GM21423 (cell line): ENCODE measurements around the gene TBC1D20.

ENCODE experiments used
- ATAC-seq: cut with Tn5 transposase; IDR thresholded peaks from one replicate; pipeline ENCODE4 v1.9.1; 2021; ENCODE audit warnings: mild to moderate bottlenecking, moderate library complexity; ENCODE audit not compliant: unreplicated experiment

TBC1D20 gene

DNA sequence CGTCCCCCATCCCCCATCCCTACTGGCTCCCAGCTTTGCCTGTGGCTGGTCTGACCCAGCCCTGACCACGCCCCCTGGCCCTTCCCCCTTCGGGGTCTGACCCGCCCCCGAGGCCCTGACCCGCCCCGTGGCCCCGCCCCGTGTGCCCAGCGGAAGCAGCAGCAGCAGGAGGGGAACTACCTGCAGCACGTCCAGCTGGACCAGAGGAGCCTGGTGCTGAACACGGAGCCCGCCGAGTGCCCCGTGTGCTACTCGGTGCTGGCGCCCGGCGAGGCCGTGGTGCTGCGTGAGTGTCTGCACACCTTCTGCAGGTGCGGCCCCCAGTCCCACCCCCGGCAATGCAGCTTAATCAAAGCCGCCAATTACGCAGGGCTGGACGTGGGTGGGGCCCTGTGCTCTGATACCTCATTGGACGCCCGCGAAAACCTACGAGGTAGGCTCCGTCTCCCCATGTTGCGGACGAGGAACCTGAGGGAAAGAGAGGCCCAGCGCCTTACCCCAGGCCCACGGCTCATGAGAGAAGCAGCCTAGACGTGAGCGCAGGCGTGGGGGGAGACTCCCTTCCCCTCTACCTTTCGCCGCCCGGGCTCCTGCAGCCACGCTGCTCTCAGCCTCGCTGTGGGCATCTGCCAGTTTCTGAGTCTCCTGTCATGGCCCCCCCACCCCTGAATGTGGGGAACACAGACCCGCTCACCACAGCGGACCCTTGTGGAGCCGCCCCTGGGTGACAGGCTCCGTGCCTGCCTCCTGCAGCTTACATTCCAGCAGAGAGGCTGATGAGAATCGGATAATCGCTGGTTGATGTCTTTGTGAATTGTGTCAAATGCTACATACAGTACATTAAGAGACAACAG, 41.4 kb downstream of the TBC1D20 start:
- no peak for ATAC-seq

DNA sequence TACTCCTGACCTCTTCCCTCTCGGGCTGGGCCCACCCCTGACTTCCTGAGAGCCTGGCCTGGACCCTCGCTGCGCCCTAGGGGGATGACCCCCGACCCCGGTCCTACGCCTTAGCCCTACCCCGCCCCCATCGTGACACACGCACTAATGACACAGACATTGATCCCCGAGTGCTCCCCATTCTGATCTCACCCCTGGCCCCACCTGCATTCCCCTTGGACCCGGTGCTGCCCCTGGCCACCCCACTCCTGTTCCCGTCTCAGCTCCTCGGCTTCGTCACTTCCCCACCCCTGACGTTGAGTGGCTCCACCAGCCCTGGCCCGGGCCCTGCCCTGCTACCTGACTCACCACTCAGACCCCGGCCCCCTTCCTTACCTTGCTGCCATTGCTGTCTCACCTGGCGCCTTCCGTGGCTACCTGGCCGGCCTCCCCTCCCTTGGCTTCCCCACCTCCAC, 42.1 kb downstream of the TBC1D20 start:
- no peak for ATAC-seq

- no peak for ATAC-seq
Observed at GRCh38 chr20:419556-420165, 42.7 kb downstream of the TBC1D20 start.

- ATAC-seq = no peak
Observed at GRCh38 chr20:418858-419365, 43.4 kb downstream of the TBC1D20 start.

DNA sequence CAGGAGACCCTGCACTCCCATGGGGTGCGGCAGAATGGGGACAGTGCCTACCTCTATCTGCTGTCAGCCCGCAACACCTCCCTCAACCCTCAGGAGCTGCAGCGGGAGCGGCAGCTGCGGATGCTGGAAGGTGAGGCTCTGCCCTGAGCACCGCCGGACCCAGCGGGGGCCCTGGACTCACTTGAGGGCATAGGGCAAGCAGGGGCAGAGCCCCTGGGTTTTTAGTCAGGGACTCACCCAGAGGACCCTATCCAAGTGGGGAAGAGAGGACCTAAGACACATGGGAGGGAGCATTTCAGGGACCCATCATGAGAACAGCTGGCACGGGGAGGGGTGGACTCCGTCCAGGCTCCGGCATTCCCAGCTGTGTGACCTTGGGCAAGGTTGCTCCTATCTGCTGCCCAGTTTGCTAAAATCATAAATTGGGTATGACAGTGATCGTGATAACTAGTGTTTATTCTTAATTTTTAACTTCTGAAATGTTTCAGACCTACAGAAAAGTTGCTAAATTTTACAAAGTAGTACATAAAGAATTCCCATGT, 44.5 kb downstream of the TBC1D20 start:
- no peak for ATAC-seq

DNA sequence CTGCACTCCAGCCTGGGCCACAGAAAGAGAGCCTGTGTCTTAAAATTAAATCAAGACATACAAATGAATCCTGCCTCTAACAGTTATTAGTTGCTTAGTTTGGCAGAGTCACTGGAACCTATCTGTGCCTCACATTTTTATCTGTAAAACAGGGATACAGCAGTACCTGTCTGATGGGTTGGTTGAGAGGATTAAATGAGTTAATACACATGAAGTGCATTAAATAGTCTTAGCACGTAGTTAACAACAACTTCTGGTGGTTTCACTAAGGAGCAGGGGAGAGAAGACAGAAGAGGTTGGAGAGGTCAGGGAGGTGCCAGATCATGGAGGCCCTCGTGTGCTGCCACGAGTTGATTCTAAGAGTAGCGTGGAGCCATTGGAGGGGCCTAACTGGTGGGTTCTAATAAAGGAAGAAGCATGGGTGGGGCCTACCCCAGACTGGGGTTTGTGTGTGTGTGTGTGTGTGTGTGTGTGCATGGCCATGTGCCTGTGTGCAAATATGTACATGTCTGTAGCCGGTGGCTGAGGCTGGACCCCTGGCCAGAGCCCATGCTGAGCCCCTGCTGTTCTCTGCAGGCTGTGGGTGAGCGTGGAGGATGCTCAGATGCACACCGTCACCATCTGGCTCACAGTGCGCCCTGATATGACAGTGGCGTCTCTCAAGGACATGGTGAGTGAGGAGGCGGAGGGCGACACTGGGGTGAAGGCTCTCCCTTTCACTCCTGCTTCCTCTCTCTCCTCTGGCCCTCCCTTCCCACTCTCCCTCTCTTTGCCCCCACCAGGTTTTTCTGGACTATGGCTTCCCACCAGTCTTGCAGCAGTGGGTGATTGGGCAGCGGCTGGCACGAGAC, 45.2 kb downstream of the TBC1D20 start:
- no peak for ATAC-seq

DNA sequence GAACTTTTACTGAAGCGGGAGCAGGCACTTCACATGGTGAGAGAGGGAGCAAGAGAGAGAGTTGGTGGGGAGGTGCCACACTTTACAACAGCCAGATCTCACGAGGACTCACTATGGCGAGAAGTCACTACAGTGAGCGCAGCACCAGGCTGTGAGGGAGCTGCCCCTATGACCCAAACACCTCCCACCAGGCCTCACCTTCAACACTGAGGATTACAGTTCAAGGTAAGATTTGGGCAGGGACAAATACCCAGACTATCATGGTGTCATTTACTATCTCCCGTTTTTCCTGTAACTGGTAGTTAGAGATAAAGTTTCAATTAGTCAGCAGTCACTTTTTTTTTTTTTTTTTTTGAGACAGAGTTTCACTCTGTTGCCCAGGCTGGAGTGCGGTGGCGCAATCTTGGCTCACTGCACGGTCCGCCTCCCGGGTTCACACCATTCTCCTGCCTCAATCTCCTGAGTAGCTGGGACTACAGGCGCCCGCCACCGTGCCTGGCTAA, 46.5 kb downstream of the TBC1D20 start:
- no peak for ATAC-seq

- no peak for ATAC-seq
Observed at GRCh38 chr20:414161-414560, 48.2 kb downstream of the TBC1D20 start.

- ATAC-seq = no peak
Observed at GRCh38 chr20:412081-412480, 50.3 kb downstream of the TBC1D20 start.

DNA sequence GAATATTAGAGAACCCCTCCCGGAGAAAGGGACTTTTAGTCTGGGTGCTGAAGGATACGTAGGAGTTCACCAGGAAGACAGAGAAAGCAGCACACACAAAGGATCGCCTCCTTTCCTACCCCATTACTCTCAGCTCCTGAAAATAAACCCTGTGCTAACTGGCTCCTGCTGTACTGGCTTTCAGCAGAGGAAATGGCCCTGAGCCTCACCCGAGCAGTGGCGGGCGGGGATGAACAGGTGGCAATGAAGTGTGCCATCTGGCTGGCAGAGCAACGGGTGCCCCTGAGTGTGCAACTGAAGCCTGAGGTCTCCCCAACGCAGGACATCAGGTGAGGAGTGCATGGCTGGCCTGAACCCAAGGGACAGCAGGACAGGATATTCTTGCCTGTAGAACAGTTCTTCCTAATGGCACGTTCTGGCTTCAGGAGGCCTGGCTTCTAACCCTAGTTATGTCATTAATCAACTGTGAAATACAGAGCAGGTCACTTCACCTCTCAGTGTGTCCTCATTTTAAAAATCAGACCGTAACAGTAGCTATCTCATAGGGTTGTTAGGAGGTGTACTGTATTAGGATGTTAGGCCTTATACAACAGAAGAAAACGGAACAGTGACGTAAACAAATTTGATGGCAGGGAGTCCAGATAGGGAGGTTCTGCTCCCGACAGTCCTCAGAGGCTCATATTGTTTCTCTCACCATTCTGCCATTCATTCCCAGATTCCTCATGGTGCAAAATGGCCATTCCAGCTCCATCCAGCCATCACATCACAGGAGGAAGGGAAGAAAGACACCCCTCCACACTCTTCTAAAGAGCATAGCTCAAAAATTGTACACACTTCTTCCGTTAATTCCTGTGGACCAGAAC, 52.4 kb downstream of the TBC1D20 start:
- no peak for ATAC-seq

DNA sequence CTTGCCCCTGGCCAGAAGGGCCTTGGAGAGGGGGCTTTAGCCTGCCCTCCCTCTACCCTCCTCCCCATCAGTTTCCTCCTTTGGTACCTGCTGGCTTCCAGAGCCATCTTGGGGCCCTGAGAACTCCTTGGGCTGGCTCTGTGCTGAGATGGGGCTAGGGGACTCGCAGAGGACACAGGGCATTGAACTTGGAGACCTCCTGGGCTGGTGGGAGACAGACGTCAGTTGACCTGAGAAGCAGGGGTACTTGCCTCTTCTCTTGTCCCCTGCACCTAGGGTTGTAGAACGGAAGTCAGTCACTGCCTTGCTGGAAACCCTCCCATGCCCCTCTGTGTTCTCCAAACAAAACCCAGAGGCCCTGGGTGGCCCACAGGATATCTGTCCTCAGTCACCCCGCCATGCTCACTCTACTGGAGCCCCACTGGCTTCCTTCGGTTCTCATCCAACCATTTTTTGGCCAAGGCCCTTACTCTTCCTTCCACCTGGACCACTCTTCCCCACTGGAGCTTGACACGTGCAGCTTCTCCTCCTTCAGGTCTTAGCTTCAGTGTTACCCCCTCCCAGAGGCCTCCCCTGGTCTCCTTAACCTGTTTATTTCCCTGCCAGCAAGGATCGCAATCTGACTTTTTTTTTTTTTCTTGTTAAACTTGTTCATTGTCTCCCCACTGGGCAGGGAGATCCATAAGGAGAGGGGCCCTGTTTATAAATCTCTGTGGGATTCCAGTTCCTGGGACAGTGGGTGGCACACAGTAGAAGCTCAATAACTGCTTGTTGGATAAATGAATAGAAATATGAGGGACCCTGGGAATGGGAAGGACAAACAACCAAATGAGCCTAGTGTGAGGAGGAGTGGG, 53.3 kb downstream of the TBC1D20 start:
- peak; percentile 13 for ATAC-seq

DNA sequence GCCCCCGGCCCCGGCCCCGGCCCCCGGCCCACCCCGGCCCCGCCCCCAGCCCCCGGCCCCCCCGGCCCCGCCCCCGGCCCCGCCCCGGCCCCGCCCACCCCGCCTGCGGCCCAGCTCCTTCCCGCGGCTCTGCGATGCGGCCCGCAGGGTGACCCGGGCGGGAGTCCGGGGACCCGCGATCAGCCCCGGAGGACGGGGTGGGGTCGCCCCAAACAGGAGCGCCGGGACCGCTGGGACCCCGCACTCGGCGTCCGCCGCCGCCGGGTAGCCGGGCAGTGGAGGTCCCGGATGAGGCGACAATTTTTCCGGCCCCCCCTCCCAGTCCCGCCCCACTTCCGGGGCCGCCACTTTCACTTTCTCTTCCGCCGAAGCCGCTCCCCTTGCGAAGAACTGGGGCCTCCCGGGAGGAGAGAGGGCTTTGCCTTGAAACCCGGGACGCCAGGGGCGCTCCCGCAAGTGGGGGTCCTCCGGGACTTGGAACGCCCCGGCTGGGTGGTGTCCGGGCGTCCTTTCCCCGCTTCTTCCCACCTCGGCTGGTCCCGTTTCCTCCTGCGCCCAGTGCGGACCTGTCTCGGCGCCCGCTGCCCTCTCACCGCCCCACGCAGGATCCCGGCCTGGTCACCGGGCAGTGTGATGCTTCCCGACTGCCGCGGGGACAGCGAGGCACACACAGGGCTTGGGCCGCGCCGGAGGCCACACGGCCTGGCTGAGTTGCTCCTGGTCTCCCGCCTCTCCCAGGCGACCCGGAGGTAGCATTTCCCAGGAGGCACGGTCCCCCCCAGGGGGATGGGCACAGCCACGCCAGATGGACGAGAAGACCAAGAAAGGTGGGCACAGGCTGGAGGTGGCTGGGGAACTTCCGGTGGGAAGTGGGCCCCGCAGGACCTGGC, 54.1 kb downstream of the TBC1D20 start, which contains the start of gene RBCK1:
Gene RBCK1, plus strand, starts transcription at position 347 of the 890 bp plus-strand sequence. Its CDS starts 459 bp downstream, at position 806.
- ATAC-seq = peak; percentile 67

DNA sequence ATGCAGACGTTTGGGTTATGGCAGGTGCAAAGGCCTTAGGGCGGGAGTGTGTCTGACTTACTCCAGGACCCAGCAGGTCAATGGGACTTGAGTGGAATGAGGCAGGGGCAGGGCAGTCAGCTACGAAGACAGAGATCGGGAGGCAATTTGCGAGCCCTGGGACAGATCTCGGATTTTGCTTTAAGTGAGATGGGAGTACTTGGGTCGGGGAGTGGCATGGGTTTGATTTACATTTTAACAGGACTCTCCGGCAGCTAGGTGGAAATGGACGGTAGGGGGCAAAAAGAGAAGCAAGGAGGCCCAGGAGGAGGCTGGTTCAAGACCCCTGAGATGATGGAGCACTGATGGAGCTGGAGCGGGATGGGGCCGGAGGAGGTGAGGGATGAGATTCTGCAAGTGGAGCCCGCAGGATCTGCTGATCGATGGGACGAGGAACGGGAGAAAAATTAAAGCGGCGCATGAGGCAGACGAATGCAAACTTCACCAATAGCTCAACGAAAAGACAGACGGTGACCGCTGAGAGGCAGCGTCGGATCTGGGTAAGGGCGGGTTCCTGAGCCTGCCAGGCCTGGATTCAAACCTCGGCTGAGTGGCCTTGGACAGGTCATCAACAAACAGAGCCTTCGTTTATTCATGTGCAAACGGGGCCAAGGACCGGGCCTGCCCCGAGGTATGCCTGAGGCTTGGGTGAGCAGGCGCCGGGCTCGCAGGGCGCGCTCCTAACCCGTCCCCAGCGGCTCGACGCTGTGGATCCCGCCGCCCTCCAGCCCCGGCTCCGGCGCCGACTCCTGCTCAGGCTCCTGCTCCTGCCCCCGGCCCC, 55.0 kb downstream of the TBC1D20 start:
- peak; percentile 60 for ATAC-seq

DNA sequence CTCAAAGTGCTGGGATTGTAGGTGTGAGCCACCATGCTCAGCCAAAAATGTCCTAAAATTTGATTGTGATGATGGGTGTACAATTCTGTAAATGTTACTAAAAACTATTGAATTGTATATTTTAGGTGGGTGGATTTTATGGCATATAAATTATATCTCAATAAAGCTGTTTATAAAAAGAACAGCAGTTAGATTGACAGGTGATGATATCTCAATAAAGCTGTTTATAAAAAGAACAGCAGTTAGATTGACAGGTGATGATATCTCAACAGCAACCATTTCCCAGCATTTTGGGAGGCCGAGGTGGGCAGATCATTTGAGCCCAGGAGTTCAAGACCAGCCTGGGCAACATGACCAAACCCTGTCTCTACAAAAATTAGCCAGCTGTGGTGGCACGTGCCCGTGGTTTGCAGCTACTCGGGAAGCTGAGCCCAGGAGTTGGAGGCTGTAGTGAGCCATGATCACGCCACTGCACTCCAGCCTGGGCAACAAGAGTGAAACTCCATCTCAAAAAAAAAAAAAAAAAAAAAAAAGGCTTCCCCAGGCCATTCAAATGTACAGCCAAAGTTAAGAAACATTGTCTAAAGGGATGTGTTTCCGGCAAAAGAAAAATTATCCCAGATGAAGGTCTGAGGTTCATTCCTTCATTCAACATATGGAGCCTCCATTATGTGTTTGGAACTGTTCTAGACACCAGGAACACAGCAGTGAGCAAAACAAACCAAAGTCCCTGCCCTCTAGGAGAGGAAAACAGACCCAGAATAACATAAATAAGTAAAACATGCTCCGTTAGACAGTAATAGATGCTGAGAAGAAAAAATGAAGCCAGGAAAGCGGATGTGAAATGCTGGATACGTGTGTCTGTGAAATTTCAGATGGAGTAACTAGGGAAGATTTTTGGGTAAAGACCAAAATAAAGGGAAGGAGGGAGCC, 55.9 kb downstream of the TBC1D20 start:
- ATAC-seq = no peak

- ATAC-seq = no peak
Observed at GRCh38 chr20:404088-404487, 58.2 kb downstream of the TBC1D20 start.

DNA sequence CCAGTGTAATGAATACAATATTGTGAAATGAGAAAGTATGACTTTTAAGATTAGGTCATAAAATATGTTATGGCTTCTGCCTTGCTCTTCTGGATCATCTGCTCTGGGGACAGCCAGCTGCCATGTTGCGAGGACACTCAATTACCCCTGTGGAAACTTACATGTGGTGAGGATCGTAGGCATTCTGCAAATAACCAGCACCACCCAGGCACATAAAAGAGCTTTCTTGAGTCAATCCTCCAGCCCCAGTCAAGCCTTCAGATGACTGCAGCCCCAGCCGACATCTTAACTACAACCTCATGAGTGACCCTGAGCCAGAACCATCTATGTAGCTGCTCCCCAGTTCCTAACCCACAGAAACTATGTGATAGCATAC, 58.8 kb downstream of the TBC1D20 start:
- ATAC-seq = no peak
